Hepatocyte (in vitro differentiated cells): Measurements from ENCODE around the gene ENTHD1. TPM values are rescaled to one million over a fixed set of nuclear protein-coding genes. Genes with fewer than 3 reads are reported as not detected.

Experiments
- DNase-seq: peaks from one replicate; pipeline ENCODE4 v3.0.0-alpha.2; 2016; ENCODE audit warnings: low spot score
- H2AFZ ChIP-seq: fragments of 200-600 bp; sonication (generic); 2 replicates; pipeline ENCODE4 v1.6.0; 2016; ENCODE audit warnings: antibody characterized with exemption, mild to moderate bottlenecking
- H3K27ac ChIP-seq: fragments of 200-600 bp; sonication (generic); 2 replicates; pipeline ENCODE4 v1.5.1; 2016; ENCODE audit warnings: mild to moderate bottlenecking
- H3K27me3 ChIP-seq: fragments of 200-600 bp; sonication (generic); 2 replicates; pipeline ENCODE4 v1.6.1; 2016
- H3K36me3 ChIP-seq: fragments of 200-600 bp; sonication (generic); replicated peaks from 2 replicates; pipeline ENCODE4 v1.5.1; 2016; ENCODE audit warnings: low read depth; ENCODE audit not compliant: insufficient read depth
- H3K4me1 ChIP-seq: fragments of 200-600 bp; sonication (generic); 2 replicates; pipeline ENCODE4 v1.5.1; 2016; ENCODE audit warnings: mild to moderate bottlenecking, moderate library complexity; ENCODE audit not compliant: insufficient read depth
- H3K4me2 ChIP-seq: fragments of 200-600 bp; sonication (generic); 2 replicates; pipeline ENCODE4 v1.6.0; 2016
- H3K4me3 ChIP-seq: fragments of 200-600 bp; sonication (generic); 2 replicates; pipeline ENCODE4 v1.5.1; 2016; ENCODE audit warnings: mild to moderate bottlenecking
- H3K79me2 ChIP-seq: fragments of 200-600 bp; sonication (generic); 2 replicates; pipeline ENCODE4 v1.6.0; 2017; ENCODE audit warnings: mild to moderate bottlenecking
- H3K9me2 ChIP-seq: fragments of 200-600 bp; sonication (generic); replicated peaks from 2 replicates; pipeline ENCODE4 v1.6.0; 2017; ENCODE audit warnings: mild to moderate bottlenecking; ENCODE audit not compliant: insufficient read depth
- H3K9me3 ChIP-seq: fragments of 200-600 bp; sonication (generic); 2 replicates; pipeline ENCODE4 v1.5.1; 2016; ENCODE audit warnings: low read depth, mild to moderate bottlenecking
- H4K20me1 ChIP-seq: fragments of 200-600 bp; sonication (generic); 2 replicates; pipeline ENCODE4 v1.6.0; 2016; ENCODE audit warnings: mild to moderate bottlenecking; ENCODE audit not compliant: insufficient read depth, poor library complexity, severe bottlenecking
- CTCF ChIP-seq: fragments of 200-600 bp; sonication (generic); IDR thresholded peaks from 2 replicates; pipeline ENCODE4 v1.5.1; 2016; ENCODE audit warnings: antibody characterized with exemption, mild to moderate bottlenecking; ENCODE audit not compliant: poor library complexity
- EZH2 ChIP-seq: fragments of 200-600 bp; sonication (generic); IDR thresholded peaks from 2 replicates; pipeline ENCODE4 v1.6.1; 2016; ENCODE audit warnings: antibody characterized with exemption, mild to moderate bottlenecking, borderline replicate concordance
- EZH2phosphoT487 ChIP-seq: fragments of 200-600 bp; sonication (generic); IDR thresholded peaks from one replicate; pipeline ENCODE4 v1.6.1; 2018; ENCODE audit warnings: antibody characterized with exemption, mild to moderate bottlenecking, low read depth, moderate library complexity; ENCODE audit not compliant: unreplicated experiment, severe bottlenecking
- WGBS: methylation state at CpG from one replicate; pipeline ENCODE4 v1.1.6; 2016; ENCODE audit warnings: low lambda C conversion rate; ENCODE audit errors: missing lambda C conversion rate; 5-methylcytosine and 5-hydroxymethylcytosine counted together
- polyA plus RNA-seq: library from polyadenylated mRNA; unstranded; fragments of >200 nt; fragmentation: Nextera tagmentation; extraction: Ambion mirVana; gene quantifications from 2 replicates; pipeline ENCODE4 v1.2.1, GENCODE V29; 2016
- total RNA-seq: library from RNA; depleted of rRNA; stranded (reverse); fragments of >200 nt; gene quantifications from 2 replicates; pipeline ENCODE4 v1.2.3, GENCODE V29; 2014

The ENTHD1 gene
- total and polyA plus RNA-seq, 2 experiments from 2014 or later = not detected

- DNase-seq = no peak
- no peak overlapping the region for H3K27ac ChIP-seq
- 81% methylated on average over 4 of the region's 4 CpGs for WGBS
- no peaks in the 10 kb centered on the region for H4K20me1 ChIP-seq
- H3K9me3 ChIP-seq = no peaks in the 10 kb centered on the region
- peaks cover 10% of the 10 kb centered on the region for H3K27me3 ChIP-seq
- no peaks in the 10 kb centered on the region for H3K4me1 ChIP-seq
- TF ChIP-seq EZH2 (no peak), EZH2phosphoT487 (no peak), CTCF (no peak)
- H3K9me2 ChIP-seq = no peaks in the 10 kb centered on the region
- no peak overlapping the region for H3K4me3 ChIP-seq
- H3K4me2 ChIP-seq = no peak overlapping the region
- no peaks in the 10 kb centered on the region for H3K79me2 ChIP-seq
- no peak overlapping the region for H2AFZ ChIP-seq
- no peaks in the 10 kb centered on the region for H3K36me3 ChIP-seq
Observed at GRCh38 chr22:39814899-39815298, 78.7 kb downstream of the ENTHD1 start.

- Histone ChIP-seq H3K4me3 (no peak overlapping the region), H3K27me3 (peaks cover 21% of the 10 kb centered on the region), H3K9me2 (no peaks in the 10 kb centered on the region), H3K9me3 (no peaks in the 10 kb centered on the region), H2AFZ (no peak overlapping the region), H3K4me1 (no peaks in the 10 kb centered on the region), H3K4me2 (no peak overlapping the region), H3K27ac (no peak overlapping the region), H3K36me3 (no peaks in the 10 kb centered on the region), H4K20me1 (no peaks in the 10 kb centered on the region), H3K79me2 (no peaks in the 10 kb centered on the region)
- 84% methylated on average over 4 of the region's 4 CpGs for WGBS
- TF ChIP-seq CTCF (no peak), EZH2phosphoT487 (no peak)
- no peak for DNase-seq
Observed at GRCh38 chr22:39809772-39810557, 83.6 kb downstream of the ENTHD1 start.

GRCh38 chr22:39808081-39808480 lies 85.5 kb downstream of the ENTHD1 start:
- Histone ChIP-seq H4K20me1 (no peaks in the 10 kb centered on the region), H3K4me1 (no peaks in the 10 kb centered on the region), H3K9me2 (no peaks in the 10 kb centered on the region), H3K4me3 (no peak overlapping the region), H3K27me3 (peaks cover 21% of the 10 kb centered on the region), H3K9me3 (no peaks in the 10 kb centered on the region), H3K27ac (no peak overlapping the region), H2AFZ (no peak overlapping the region), H3K79me2 (no peaks in the 10 kb centered on the region), H3K4me2 (no peak overlapping the region), H3K36me3 (no peaks in the 10 kb centered on the region)
- TF ChIP-seq EZH2 = no peak
- peak; percentile 10 for TF ChIP-seq CTCF
- no peak for TF ChIP-seq EZH2phosphoT487
- DNase-seq = no peak
- 29% methylated on average over 3 of the region's 3 CpGs for WGBS
